H9 (cell line): ENCODE measurements around the gene SPTSSB. TPM values are rescaled to one million over a fixed set of nuclear protein-coding genes. Genes with fewer than 3 reads are reported as not detected.

Source experiments
- DNase-seq: peaks from one replicate; pipeline ENCODE4 v3.0.0-alpha.2; 2017
- H2AFZ ChIP-seq: one replicate; pipeline ENCODE4 v1.6.1; 2013; ENCODE audit warnings: mild to moderate bottlenecking, low read length, control low read depth, moderate library complexity
- H2AK5ac ChIP-seq: 2 replicates; pipeline ENCODE4 v1.6.1; 2013; ENCODE audit warnings: low read length, control low read depth, mixed read lengths; ENCODE audit not compliant: insufficient read length
- H2BK120ac ChIP-seq: one replicate; pipeline ENCODE4 v1.6.1; 2013; ENCODE audit warnings: low read depth, mild to moderate bottlenecking, low read length, control low read depth, inconsistent platforms; ENCODE audit not compliant: poor library complexity, severe bottlenecking
- H2BK12ac ChIP-seq: 2 replicates; pipeline ENCODE4 v1.6.1; 2013; ENCODE audit warnings: low read length, control low read depth, mixed read lengths, low read depth; ENCODE audit not compliant: insufficient read length
- H2BK15ac ChIP-seq: 2 replicates; pipeline ENCODE4 v1.6.1; 2013; ENCODE audit warnings: low read depth, low read length, control low read depth
- H2BK20ac ChIP-seq: one replicate; pipeline ENCODE4 v1.6.1; 2013; ENCODE audit warnings: low read depth, mild to moderate bottlenecking, low read length, control low read depth, inconsistent platforms; ENCODE audit not compliant: poor library complexity, severe bottlenecking
- H2BK5ac ChIP-seq: 2 replicates; pipeline ENCODE4 v1.6.1; 2013; ENCODE audit warnings: low read length, control low read depth, mixed read lengths; ENCODE audit not compliant: insufficient read length
- H3K14ac ChIP-seq: 2 replicates; pipeline ENCODE4 v1.6.1; 2013; ENCODE audit warnings: low read length, control low read depth; ENCODE audit not compliant: insufficient read depth
- H3K18ac ChIP-seq: 2 replicates; pipeline ENCODE4 v1.6.1; 2013; ENCODE audit warnings: low read depth, mild to moderate bottlenecking, mixed read lengths, low read length, control low read depth; ENCODE audit not compliant: insufficient read length
- H3K23ac ChIP-seq: 2 replicates; pipeline ENCODE4 v1.6.1; 2013; ENCODE audit warnings: low read length, control low read depth, mixed read lengths, low read depth; ENCODE audit not compliant: insufficient read length
- H3K23me2 ChIP-seq: 2 replicates; pipeline ENCODE4 v1.6.1; 2013; ENCODE audit warnings: low read depth, mild to moderate bottlenecking, mixed read lengths, low read length, control low read depth; ENCODE audit not compliant: insufficient read length, poor library complexity, severe bottlenecking
- H3K27ac ChIP-seq: 2 replicates; pipeline ENCODE4 v1.5.1; 2013; ENCODE audit warnings: low read length, control low read depth, mixed read lengths, low read depth; ENCODE audit not compliant: insufficient read length
- H3K27me3 ChIP-seq: 2 replicates; pipeline ENCODE4 v1.6.1; 2013; ENCODE audit warnings: low read length, control low read depth, inconsistent platforms; ENCODE audit not compliant: insufficient read depth
- H3K4ac ChIP-seq: 2 replicates; pipeline ENCODE4 v1.6.1; 2013; ENCODE audit warnings: low read depth, mild to moderate bottlenecking, control low read depth, inconsistent platforms, low read length, moderate library complexity
- H3K4me1 ChIP-seq: 2 replicates; pipeline ENCODE4 v1.6.1; 2013; ENCODE audit warnings: low read length, control low read depth, inconsistent platforms; ENCODE audit not compliant: insufficient read depth
- H3K4me2 ChIP-seq: 2 replicates; pipeline ENCODE4 v1.6.1; 2013; ENCODE audit warnings: low read length, control low read depth, mixed read lengths; ENCODE audit not compliant: insufficient read length, insufficient read depth
- H3K56ac ChIP-seq: 2 replicates; pipeline ENCODE4 v1.6.1; 2013; ENCODE audit warnings: low read depth, mild to moderate bottlenecking, mixed read lengths, low read length, control low read depth; ENCODE audit not compliant: insufficient read length
- H3K79me1 ChIP-seq: 2 replicates; pipeline ENCODE4 v1.6.1; 2013; ENCODE audit warnings: low read depth, mild to moderate bottlenecking, moderate library complexity, low read length, control low read depth, inconsistent platforms; ENCODE audit not compliant: insufficient read depth, poor library complexity, severe bottlenecking
- H3K79me2 ChIP-seq: 2 replicates; pipeline ENCODE4 v1.6.1; 2013; ENCODE audit warnings: low read length, control low read depth, inconsistent platforms; ENCODE audit not compliant: insufficient read depth
- H3K9ac ChIP-seq: 2 replicates; pipeline ENCODE4 v1.6.1; 2013; ENCODE audit warnings: low read length, control low read depth, mixed read lengths; ENCODE audit not compliant: insufficient read length; ENCODE audit errors: extremely low read depth
- H3K9me3 ChIP-seq: one replicate; pipeline ENCODE4 v1.6.1; 2013; ENCODE audit warnings: low read depth, low read length, inconsistent platforms; ENCODE audit not compliant: control insufficient read depth
- H3T11ph ChIP-seq: one replicate; pipeline ENCODE4 v1.6.1; 2013; ENCODE audit warnings: mild to moderate bottlenecking, low read length, control low read depth, inconsistent platforms
- H4K20me1 ChIP-seq: one replicate; pipeline ENCODE4 v1.6.1; 2013; ENCODE audit not compliant: control insufficient read depth, insufficient read length, insufficient read depth
- H4K5ac ChIP-seq: 2 replicates; pipeline ENCODE4 v1.6.1; 2013; ENCODE audit warnings: low read depth, mild to moderate bottlenecking, mixed read lengths, low read length, control low read depth; ENCODE audit not compliant: insufficient read length
- H4K8ac ChIP-seq: replicated peaks from 2 replicates; pipeline ENCODE4 v1.6.1; 2013; ENCODE audit warnings: low read length, control low read depth, mixed read lengths, low read depth; ENCODE audit not compliant: insufficient read length
- H4K91ac ChIP-seq: 2 replicates; pipeline ENCODE4 v1.6.1; 2013; ENCODE audit warnings: low read depth, mild to moderate bottlenecking, moderate library complexity, mixed read lengths, low read length, control low read depth; ENCODE audit not compliant: insufficient read length
- H3K27ac Mint-ChIP-seq, 3 experiments: 2 replicates in 2 of 3; 3 replicates in 1 of 3; pipeline ENCODE4 v1.8.0; 2020 to 2021; ENCODE audit warnings: mixed read lengths in 3 of 3, mild to moderate bottlenecking in 1 of 3, moderate library complexity in 1 of 3
- H3K27me3 Mint-ChIP-seq: 2 replicates; pipeline ENCODE4 v1.8.0; 2021; ENCODE audit warnings: low read depth, mild to moderate bottlenecking, moderate library complexity, mixed read lengths
- H3K36me3 Mint-ChIP-seq, 3 experiments: 2 replicates in 2 of 3; 3 replicates in 1 of 3; pipeline ENCODE4 v1.8.0; 2020 to 2021; ENCODE audit warnings: low read depth in 3 of 3, mixed read lengths in 3 of 3; ENCODE audit not compliant: insufficient read depth in 1 of 3
- H3K4me1 Mint-ChIP-seq, 2 experiments: 2 replicates each; pipeline ENCODE4 v1.8.0; 2020; ENCODE audit warnings: mixed read lengths in 2 of 2
- H3K4me3 Mint-ChIP-seq, 2 experiments: 2 replicates in 1 of 2; 3 replicates in 1 of 2; pipeline ENCODE4 v1.8.0; 2020 to 2021; ENCODE audit warnings: mild to moderate bottlenecking in 2 of 2, mixed read lengths in 2 of 2, moderate library complexity in 1 of 2
- H3K9me3 Mint-ChIP-seq, 2 experiments: 2 replicates in 1 of 2; 3 replicates in 1 of 2; pipeline ENCODE4 v1.8.0; 2020; ENCODE audit warnings: mild to moderate bottlenecking in 2 of 2, mixed read lengths in 2 of 2, moderate library complexity in 1 of 2
- CTCF ChIP-seq: fragments of 200-600 bp; sonication (generic); conservative IDR thresholded peaks from 3 replicates; pipeline ENCODE4 v1.8.0; 2021; ENCODE audit warnings: antibody characterized with exemption, mild to moderate bottlenecking
- WGBS: extraction: QIAGEN DNeasy Blood & Tissue Kit; methylation state at CpG from one replicate; pipeline ENCODE4 v1.1.7; 2013; ENCODE audit warnings: missing lambda C conversion rate, low lambda C conversion rate, mixed read lengths; ENCODE audit not compliant: insufficient read length; ENCODE audit errors: extremely low coverage; 5-methylcytosine and 5-hydroxymethylcytosine counted together
- total RNA-seq: library from RNA; stranded (reverse); gene quantifications from 2 replicates; pipeline ENCODE4 v1.2.1, GENCODE V29; 2021

The SPTSSB gene
- total RNA-seq, 1 experiment from 2014 or later: 3.5 TPM

GRCh38 chr3:161320837-161321236 is 50.5 kb downstream of the SPTSSB start:
- H4K91ac ChIP-seq: no peak overlapping the region
- H3T11ph ChIP-seq: no peak overlapping the region
- H3K23me2 ChIP-seq: no peaks in the 10 kb centered on the region
- H3K9me3 ChIP-seq: no peaks in the 10 kb centered on the region
- Mint-ChIP-seq H3K36me3 (no peaks in the 10 kb centered on the region), H3K4me1 (no peaks in the 10 kb centered on the region), H3K9me3 (no peaks in the 10 kb centered on the region), H3K27ac (no peak overlapping the region), H3K27me3 (no peaks in the 10 kb centered on the region), H3K4me3 (no peak overlapping the region)
- H2BK5ac ChIP-seq: no peak overlapping the region
- H3K56ac ChIP-seq: no peak overlapping the region
- no peak overlapping the region for H2AFZ ChIP-seq
- H3K27me3 ChIP-seq: no peaks in the 10 kb centered on the region
- H2BK15ac ChIP-seq: no peak overlapping the region
- H3K79me2 ChIP-seq: no peaks in the 10 kb centered on the region
- H3K23ac ChIP-seq: no peak overlapping the region
- no CpG with 5 or more reads among the region's 1 CpG for WGBS
- H3K27ac ChIP-seq: no peak overlapping the region
- no peak for DNase-seq
- TF ChIP-seq CTCF: no peak
- no peak overlapping the region for H2BK20ac ChIP-seq
- no peak overlapping the region for H4K8ac ChIP-seq
- H3K18ac ChIP-seq: no peak overlapping the region
- H3K14ac ChIP-seq: no peak overlapping the region
- H3K4me1 ChIP-seq: no peaks in the 10 kb centered on the region
- H3K79me1 ChIP-seq: no peaks in the 10 kb centered on the region
- no peak overlapping the region for H4K5ac ChIP-seq
- no peak overlapping the region for H2AK5ac ChIP-seq
- H3K4ac ChIP-seq: no peak overlapping the region
- H3K4me2 ChIP-seq: no peak overlapping the region
- H4K20me1 ChIP-seq: no peaks in the 10 kb centered on the region
- no peak overlapping the region for H2BK12ac ChIP-seq
- no peak overlapping the region for H3K9ac ChIP-seq
- no peak overlapping the region for H2BK120ac ChIP-seq
